IPS-11a (cell line): ENCODE data around the gene AGR2.

Experiments
- H3K4me3 ChIP-seq: one replicate; pipeline ENCODE4 v1.5.1; 2013; ENCODE audit warnings: low read depth, low read length, control low read depth

The AGR2 gene

DNA sequence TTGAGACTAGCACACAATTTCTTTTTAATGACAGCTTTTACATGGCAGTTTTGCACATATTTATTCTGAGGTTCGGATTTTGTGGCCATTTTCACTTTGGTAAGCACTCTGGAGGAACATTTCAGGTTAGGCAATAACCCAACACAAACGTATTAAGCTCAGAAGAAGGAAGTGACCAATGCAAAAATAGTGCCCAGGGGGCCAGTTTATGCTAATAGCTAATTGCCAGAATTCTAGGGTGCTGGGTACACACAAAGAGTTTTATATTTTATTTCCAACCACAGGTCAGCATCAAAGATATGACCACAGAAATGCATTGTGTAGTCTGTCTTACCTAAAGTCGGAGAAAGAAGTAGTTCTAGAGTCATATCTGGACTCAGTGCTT lies 8.4 kb upstream of the AGR2 start:
- no peak overlapping the region for H3K4me3 ChIP-seq

DNA sequence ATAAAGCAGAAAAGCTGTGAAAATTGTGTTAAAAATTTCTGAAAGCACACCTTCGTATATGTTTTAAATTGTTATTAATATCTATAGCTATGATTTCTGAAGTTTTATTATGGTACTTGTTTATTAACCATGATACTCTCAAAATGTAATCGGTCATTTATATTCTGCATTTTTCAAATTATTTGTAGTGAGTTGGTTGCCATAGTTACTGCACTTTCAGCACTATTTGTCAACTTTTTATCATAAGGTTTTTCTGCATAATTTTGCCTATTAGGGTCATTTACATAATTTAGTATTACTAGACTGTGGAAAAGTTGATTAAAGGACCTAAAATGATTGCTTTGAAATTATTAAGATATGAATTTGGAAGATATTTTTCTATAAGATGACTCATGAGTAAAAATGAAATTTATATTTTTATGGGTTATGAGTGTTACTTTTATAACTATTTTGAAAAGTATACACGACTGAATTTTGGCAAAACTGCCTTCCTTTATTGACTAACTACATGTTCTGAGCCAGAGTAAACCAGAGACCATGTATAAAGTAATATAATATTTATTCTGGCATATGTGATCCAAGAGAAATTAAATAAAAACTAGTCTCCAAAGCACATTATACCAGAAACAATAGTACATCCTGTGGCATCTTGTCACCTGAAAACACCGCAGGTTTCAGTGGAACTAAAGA lies 7.9 kb upstream of the AGR2 start:
- no peak overlapping the region for H3K4me3 ChIP-seq

DNA sequence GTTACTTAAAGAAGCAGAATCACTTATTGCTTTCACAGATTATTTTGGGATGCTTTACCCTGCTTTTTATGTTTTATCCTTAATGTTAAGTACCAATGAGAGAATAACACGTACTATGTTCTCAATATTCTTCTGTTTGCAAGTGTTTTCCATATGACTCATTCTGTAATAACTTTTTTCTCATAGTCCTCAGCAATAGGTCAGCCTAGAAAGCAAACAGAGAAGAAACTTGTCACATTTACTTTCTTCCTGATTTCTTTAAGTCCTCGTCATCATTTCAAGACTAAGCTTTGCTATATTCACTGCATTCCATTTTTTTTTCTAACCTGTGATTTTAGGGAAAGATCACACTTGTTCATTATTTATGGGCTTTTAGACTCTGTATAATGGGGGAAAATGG lies 6.8 kb upstream of the AGR2 start:
- no peak overlapping the region for H3K4me3 ChIP-seq

DNA sequence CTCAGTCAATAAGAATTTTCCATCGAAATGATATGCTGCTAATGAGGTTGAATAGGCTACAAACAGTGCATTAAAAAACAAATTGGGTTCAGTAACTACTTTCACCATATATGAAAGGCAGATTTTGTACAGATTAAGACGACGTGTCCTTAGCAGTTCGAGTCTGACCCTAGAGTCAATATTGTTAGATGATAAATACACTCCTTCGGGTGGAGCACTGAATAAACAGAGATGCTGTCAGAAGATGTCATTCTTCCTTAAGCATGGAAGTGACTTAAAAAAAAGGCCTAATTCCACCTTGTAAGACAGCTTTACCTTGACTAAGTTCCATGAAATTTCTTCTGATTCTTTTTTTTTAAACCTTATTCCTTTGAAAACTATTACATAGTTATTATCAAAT lies 5.8 kb upstream of the AGR2 start:
- H3K4me3 ChIP-seq = no peak overlapping the region

DNA sequence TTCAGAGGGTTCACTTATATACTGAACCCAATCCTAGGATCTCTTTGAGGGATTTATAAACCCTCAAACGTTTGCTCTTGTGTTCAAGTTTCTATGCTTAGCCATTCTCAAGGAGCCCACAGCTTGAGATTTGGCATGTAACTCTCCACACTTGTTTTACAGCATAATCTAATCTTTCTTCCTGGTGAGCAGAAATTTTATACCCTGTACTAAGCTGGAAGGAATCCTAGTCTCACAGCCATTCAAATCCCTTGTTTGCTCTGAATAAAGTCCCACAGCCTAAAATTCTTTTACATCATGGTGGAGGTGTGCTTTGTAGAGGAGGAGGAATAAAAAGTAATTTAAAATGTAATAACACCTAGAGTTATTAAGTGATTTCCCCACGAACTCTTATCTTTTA lies 5.3 kb upstream of the AGR2 start:
- no peak overlapping the region for H3K4me3 ChIP-seq

DNA sequence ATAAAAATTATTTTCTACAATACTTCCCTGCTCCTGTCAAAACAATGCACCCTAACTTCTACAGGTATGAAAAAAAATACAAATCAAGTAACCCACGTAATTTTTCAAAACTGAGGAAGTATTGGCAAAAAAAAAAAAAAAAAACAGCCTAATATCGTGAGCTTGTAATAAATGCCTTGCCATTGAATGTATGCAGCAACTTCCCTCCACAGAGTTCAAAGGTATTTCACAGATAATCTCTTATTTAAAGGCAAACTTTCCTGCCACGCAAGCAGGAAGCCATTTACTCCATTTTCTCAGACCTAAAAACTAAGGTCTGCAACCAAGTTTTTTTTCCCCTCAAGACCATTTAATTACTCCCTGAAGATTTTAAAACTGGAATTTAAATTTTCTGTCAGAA lies 642 bp upstream of the AGR2 start:
- no peak overlapping the region for H3K4me3 ChIP-seq

DNA sequence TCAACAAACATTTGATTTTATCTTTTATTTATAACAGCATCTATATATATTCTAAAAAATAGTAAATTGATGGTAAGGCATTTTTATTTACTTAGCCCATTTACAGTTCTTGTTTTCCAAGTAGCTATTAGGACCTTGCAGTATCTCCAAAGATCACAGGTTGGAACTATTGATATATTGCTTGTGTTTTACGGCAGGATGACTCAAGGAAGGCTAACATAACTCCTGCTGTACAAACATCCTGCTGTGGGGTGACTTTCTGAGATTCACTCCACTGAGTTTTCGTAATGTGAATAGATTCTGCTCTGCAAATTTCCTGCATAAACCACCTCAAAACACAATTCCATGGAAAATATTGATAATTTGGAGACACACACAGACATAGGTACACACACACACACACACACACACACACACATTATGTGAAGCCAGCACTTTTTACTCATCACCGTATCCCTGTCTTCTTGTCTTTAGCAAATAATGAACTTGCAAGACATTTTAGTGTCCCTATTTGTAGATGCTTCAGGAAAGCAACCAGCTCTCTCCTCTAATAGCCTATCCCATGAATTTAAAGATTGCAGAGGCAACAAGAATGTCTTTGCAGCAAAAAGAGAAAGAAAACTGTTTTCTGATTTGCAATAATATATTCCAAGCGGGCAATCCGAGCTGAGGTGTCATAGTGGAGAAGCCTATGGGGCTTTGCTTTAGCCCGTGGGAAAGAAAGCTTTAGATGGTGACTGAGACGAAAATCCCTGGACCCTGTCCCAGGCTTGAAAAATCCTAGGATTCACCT lies 722 bp downstream of the AGR2 start:
- no peak overlapping the region for H3K4me3 ChIP-seq

DNA sequence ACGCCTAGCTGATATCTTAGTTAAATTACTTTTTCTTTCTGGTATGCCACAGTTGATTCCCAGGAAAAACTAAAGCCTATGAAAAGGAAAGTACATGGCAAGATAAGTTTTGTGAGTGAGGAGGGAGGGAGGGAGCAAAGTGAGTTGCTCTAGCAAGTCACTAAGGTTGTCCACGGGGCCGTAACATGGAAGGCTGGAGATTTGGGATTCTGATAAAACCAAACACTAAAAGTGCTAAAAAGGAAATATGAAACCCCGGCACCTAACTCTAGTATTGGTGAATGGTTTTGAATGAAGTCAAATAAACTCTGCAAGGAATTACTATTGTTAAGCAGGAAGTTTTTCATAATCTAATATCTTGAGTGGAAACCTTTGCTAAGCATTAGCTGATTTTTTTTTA lies 1.7 kb downstream of the AGR2 start:
- no peak overlapping the region for H3K4me3 ChIP-seq

DNA sequence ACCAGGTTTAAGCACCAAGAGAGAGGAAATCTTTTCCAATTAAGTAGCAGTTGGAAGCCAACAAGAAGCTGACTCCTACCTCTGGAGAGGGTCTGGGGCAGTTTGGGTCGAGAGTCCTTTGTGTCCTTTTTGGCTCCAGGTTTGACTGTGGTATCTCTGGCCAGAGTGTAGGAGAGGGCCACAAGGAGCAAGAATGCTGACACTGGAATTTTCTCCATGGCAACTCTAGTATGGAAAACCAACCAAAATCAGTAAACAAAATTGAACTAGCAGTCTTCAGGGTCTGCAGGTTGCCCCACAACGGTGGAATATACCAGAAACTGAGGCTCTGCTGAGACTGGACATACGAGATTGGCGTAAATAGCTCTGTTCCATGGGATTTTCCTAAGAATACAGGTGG lies 3.2 kb downstream of the AGR2 start:
- H3K4me3 ChIP-seq = no peak overlapping the region

DNA sequence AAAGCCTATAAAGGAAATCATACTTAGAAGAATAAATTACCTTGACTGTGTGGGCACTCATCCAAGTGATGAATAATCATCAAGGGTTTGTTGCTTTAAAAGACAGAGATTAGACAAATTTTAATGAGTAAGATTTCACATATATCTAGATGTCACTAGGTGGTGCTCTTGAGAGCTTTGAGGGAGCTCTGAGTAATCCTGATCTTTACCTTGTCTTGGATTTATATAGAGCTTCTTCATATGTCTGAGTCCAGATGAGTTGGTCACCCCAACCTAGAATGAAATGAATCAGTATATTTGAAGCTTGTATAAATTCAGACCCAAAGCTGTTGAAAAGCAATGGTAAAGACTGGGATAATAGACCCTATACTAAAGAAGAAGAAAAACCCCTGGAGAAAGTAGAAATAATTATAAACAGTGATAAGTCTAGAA lies 3.7 kb downstream of the AGR2 start:
- no peak overlapping the region for H3K4me3 ChIP-seq

DNA sequence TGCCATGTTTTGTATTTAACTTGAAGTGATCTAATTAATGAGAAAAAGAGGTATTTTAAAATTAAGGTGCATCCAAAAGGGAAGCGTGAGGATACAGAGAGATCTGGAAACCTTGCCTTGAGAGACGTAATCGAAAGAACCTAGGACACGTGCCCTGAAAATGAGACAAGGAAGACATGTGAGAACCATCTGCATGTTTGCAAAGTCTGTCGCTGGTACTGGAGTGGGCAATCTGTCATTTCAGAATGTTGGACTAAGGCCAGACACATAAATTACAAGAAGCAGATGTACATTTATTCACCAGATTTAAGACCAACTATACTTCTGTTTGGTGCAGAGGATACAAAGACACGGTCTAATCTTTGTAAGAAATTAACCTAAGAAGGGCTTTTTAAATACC lies 9.2 kb downstream of the AGR2 start:
- no peak overlapping the region for H3K4me3 ChIP-seq

DNA sequence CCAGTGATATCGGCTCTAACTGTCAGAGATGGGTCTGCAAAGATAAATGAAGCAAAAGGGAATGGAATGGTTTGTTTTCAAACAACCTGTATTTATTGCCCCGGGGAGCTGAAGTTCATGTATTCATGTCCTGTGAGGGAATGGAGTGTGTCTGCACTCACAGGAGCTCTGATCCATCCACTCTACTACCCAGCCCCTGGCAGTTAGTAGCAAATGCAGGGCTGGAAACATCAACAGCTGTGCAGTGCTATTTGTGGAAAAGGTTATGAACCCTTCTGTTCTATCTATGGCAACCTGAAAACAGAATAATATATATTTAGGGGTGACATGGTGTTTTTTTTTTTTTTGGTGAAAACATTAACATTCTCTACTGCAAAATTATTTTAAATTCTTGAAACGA lies 9.8 kb downstream of the AGR2 start:
- H3K4me3 ChIP-seq = no peak overlapping the region

DNA sequence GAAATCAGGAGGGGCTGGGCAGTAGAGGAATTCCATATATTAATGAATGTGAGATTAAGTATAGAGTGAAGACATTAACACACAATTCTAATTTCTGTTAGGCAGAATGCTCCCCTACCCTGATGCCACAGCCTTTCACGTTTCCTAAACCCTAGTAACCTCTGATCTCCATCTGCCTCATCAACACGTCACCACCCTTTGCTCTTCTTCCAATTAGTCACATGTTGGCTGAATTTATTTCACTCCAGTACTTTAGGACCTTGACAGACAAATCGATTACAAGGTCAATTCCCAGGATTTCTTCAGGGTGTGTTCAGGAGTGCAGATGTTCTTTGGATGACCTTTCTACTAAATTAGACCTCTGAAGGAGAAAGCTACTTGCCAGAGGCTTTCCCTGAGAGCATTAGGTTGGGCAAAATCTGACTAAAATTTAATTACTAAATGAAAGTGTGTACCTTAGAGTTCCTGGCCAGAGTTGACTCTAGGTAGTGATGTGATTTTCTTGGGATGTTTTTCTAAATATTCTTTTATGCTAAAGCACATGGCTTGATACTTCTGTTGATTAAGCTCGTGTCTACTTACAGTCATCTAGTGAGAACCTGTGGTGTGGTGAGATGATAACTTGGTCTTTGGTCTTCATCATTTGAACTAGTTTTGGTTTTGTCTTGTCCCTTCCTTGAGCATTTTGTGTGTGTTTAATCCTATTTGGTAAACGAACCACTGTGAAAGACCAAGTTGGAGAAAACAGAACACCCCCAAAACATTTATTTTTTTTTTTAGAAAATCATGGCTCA lies 12.7 kb downstream of the AGR2 start:
- H3K4me3 ChIP-seq = no peak overlapping the region

DNA sequence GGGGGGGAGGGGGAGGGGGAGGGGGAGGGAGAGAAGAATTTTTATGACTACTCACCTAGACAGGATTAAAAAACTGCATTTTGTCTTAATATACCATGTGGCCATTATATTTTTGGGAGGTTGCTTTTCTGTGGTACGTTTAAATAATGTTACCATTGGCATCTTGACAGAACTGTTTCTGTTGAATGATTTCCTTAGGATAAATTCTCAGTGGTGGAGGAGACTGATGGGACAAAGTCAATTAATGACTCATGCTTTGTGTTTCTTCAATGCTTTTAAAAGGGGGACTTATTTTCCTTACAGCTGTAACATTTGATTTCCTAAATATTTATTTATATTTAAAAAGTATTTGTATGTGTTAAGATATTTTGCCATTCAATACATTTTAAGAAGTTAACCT lies 13.7 kb downstream of the AGR2 start:
- no peak overlapping the region for H3K4me3 ChIP-seq

DNA sequence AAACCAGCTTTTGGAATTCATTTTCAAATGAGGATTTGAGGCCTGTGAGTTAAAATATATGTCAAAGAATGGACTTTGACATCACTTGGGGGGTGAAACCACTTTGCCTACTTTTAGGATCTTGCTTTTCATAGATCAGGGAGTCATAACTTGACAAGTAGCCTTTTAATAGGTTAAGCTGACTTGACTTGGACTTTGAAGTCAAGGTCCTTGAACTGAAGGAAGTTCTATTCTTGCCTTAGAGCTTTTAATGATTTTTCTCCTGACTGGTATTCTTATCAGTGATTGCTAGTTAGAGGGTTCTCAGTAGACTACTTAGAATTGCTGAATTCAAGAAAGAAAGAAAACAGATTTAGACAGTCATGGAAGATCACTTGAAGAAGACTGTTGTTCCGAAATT lies 17.7 kb downstream of the AGR2 start:
- no peak overlapping the region for H3K4me3 ChIP-seq

DNA sequence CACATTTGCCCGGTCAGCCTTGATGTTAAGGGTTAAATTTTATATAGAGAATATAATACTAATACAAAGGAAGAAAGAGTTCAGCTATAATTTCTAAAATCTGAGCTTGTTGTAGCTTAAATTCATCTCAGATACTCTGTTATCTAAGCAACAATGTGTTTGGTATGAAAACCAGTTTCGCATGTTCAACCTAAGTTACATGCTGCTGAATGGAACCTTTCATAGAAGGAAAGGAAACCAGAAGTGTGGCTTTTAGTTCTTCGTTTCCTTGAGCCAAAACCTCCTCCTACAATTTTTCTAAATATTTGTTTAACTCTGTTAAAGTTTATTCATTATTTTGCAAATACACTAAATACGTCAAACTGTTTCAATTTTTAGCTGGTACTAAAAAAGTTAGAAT lies 18.5 kb downstream of the AGR2 start:
- H3K4me3 ChIP-seq = no peak overlapping the region

DNA sequence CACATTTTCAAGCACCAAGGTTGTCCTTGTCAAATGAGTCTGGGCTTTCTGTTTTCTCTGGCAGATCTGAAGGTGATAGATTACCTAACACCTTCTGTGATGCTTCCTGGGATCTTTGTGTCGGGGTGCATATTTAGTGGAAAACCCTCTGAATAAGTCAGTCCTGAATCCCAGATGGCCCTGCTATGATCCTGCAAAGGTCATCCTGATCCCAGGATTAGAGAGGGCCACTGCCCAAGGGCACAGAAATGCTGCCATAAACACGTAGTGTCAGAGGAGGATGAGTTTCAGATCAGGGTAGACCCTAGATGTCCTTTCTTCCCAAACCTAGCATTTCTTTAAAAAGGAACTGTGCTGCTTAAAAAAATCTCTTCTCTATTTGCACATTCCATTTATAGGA lies 19.0 kb downstream of the AGR2 start:
- H3K4me3 ChIP-seq = no peak overlapping the region

DNA sequence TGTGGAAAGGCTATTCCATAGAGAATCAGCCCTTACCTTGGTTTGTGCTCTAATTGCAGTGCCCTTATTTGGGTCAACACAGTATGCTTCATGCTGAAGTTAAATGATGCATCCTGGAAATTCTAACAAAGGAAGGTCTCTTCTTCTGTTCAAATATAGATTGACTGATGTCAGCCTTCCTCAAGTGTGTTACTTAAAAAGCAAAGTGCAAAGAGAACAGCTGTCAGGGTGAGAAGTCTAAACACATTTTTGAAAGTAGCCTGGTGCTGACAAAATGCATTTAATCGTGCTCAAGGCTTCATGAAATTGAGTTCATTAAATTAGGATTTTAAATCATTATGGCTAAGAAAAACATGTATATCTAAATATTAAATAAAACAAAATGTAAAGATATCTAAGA lies 19.5 kb downstream of the AGR2 start:
- no peak overlapping the region for H3K4me3 ChIP-seq

DNA sequence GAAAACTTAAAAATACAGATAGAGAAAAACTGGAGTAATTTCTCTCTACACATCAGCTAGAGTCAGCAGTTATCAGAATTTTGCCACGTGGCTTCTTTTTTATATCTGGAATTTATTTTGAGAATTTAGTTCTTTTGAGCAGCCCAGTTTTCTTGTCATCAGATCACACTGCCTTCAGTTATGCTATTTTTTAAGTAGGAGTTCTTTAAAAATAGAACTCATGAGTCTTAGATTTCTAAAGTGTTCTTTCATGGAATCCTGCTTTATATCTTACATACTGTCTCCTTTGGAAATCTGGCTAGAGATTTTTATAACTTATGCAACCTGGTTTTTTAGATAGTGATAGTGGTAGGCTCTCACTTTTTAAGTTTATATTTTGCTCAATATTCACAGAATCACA lies 24.2 kb downstream of the AGR2 start:
- no peak overlapping the region for H3K4me3 ChIP-seq

DNA sequence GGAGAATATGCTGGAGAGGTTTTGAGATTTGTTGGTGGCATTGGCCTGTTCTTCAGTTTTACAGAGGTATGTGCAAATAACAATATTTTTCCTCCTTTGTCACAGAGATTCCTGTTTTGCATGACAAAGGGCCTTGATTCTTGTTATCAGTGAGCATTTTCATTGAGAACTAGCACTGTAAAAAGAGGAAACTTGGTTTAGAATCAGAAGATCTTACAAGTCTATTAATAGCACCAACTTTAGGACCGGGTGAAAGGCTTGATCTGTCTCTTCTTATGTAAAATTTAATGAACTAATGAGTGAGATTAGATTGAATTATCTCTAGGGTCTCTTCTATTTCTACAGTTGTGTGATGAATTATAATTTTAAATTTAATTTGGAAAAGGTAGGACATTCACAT lies 25.7 kb downstream of the AGR2 start:
- H3K4me3 ChIP-seq = no peak overlapping the region

DNA sequence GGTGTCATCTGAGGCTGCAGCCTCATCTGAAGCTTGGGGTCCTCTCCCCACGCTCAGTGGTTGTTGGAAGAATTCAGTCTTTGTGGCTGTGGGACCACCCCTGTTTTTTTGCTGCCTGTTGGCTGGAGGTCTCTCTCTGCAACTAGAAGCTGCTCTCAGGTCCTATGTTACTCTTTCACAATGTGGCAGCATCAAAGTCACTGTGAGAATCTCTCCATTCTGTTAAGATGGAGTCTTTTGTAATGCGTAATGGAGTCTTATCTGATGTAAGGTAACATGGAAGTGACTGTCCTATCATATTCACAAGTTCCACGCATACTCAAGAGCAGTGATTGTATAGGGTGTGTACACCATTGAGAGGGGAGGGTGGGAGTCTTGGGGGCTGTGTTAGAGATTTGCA lies 26.3 kb downstream of the AGR2 start:
- H3K4me3 ChIP-seq = no peak overlapping the region

DNA sequence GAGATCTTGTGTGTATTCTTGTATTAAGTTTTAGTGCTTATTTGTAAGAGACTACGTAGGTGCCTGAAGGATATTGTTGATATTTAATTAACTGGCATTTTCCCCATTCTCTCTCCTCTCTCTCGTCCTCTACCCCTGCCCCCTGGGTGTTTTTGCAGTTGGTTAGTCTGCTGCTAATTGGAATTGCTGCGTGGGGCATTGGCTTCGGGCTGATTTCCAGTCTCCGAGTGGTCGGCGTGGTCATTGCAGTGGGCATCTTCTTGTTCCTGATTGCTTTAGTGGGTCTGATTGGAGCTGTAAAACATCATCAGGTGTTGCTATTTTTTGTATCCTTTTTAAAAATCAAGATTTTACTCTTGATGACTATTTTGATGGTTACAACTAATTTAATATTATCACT lies 28.7 kb downstream of the AGR2 start:
- no peak overlapping the region for H3K4me3 ChIP-seq
